ENCODE data around the gene UFD1.

- TF ChIP-seq CTCF (IDR thresholded peaks at IDR 0.05) = no peak
- TF ChIP-seq POLR2AphosphoS5 (IDR thresholded peaks at IDR 0.05) = no peak
Observed at GRCh38 chr22:19434401-19434800, 44.6 kb downstream of the UFD1 start.
